OCI-LY1 (cell line): Measurements from ENCODE around the gene MC2R.

Experiments used
- H2AFZ ChIP-seq: fragments of 200-600 bp; sonication (generic), shearing (Covaris generic); 2 replicates; pipeline ENCODE4 v1.6.0; 2014; ENCODE audit warnings: antibody characterized with exemption, mild to moderate bottlenecking, low read length
- H3F3A ChIP-seq: fragments of 200-600 bp; sonication (generic), shearing (Covaris generic); 2 replicates; pipeline ENCODE4 v1.6.0; 2014; ENCODE audit warnings: mild to moderate bottlenecking, antibody characterized with exemption, low read length, moderate library complexity; ENCODE audit not compliant: insufficient read depth
- H3K27ac ChIP-seq: fragments of 200-600 bp; sonication (generic); 2 replicates; pipeline ENCODE4 v1.5.1; 2014; ENCODE audit warnings: low read length, mixed run types, mild to moderate bottlenecking, low read depth; ENCODE audit not compliant: poor library complexity, severe bottlenecking
- H3K27me3 ChIP-seq: fragments of 200-600 bp; sonication (generic); 2 replicates; pipeline ENCODE4 v1.6.0; 2014; ENCODE audit warnings: antibody characterized with exemption, mild to moderate bottlenecking, low read length, moderate library complexity; ENCODE audit not compliant: insufficient read depth
- H3K36me3 ChIP-seq: fragments of 200-600 bp; sonication (generic); 2 replicates; pipeline ENCODE4 v1.6.1; 2014; ENCODE audit warnings: mild to moderate bottlenecking, antibody characterized with exemption, low read length, moderate library complexity, mixed read lengths; ENCODE audit not compliant: insufficient read depth
- H3K4me1 ChIP-seq: fragments of 200-600 bp; sonication (generic); 2 replicates; pipeline ENCODE4 v1.5.1; 2014; ENCODE audit warnings: mild to moderate bottlenecking, low read length, moderate library complexity; ENCODE audit not compliant: insufficient read depth, severe bottlenecking
- H3K4me2 ChIP-seq: fragments of 200-600 bp; sonication (generic), shearing (Covaris generic); 2 replicates; pipeline ENCODE4 v1.6.1; 2014; ENCODE audit warnings: low read length
- H3K4me3 ChIP-seq: fragments of 200-600 bp; sonication (generic); 2 replicates; pipeline ENCODE4 v1.5.1; 2014; ENCODE audit warnings: low read length, low read depth, mild to moderate bottlenecking, mixed read lengths; ENCODE audit not compliant: poor library complexity, severe bottlenecking
- H3K79me2 ChIP-seq: fragments of 200-600 bp; shearing (Covaris generic); 2 replicates; pipeline ENCODE4 v1.6.1; 2016; ENCODE audit warnings: mixed run types, low read length, mixed read lengths; ENCODE audit not compliant: insufficient read depth
- H3K9ac ChIP-seq: fragments of 200-600 bp; sonication (generic), shearing (Covaris generic); 2 replicates; pipeline ENCODE4 v1.6.1; 2014; ENCODE audit warnings: mild to moderate bottlenecking, low read length, mixed read lengths
- H3K9me2 ChIP-seq: fragments of 200-600 bp; sonication (generic), shearing (Covaris generic); 2 replicates; pipeline ENCODE4 v1.6.1; 2014; ENCODE audit warnings: low read depth, mild to moderate bottlenecking, low read length, mixed read lengths
- H3K9me3 ChIP-seq: fragments of 200-600 bp; shearing (Covaris generic); 2 replicates; pipeline ENCODE4 v1.6.1; 2014; ENCODE audit warnings: low read length, mixed read lengths
- H4K20me1 ChIP-seq: fragments of 200-600 bp; sonication (generic), shearing (Covaris generic); 2 replicates; pipeline ENCODE4 v1.6.0; 2016; ENCODE audit warnings: mild to moderate bottlenecking, low read length; ENCODE audit not compliant: insufficient read depth
- EZH2 ChIP-seq: fragments of 200-600 bp; sonication (generic), shearing (Covaris generic); IDR thresholded peaks from 2 replicates; pipeline ENCODE4 v1.8.0; 2017; ENCODE audit warnings: borderline replicate concordance, mixed run types, mild to moderate bottlenecking, antibody characterized with exemption, low read length, moderate library complexity, mixed read lengths
- TF ChIP-seq, protein P1 (sequence below): fragments of 200-600 bp; sonication (generic), shearing (Covaris generic); IDR thresholded peaks from 2 replicates; pipeline ENCODE4 v1.5.1; 2017; ENCODE audit warnings: mild to moderate bottlenecking, antibody characterized with exemption, low read length, moderate library complexity, mixed read lengths

MC2R gene

DNA sequence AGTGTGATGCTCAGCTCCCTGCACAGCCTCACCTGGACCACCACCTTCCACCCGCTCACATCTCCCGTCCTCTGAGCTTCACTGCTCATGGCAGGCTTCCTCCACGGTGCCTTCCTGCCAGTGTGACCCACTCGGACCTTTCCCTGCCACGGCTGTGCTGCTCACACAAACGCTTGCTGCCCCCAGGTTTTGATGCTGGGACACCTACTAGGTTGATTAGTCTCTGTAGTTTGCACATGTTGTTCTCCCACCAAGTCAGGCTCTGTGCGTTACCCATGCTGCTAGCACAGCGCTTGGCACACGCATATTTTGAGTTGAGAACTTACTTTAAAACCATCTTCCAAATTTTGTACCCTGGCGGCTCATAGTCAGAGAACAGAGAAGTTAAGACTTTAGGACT lies 2.1 kb downstream of the MC2R start:
- no peaks in the 10 kb centered on the region for H3K4me1 ChIP-seq
- TF ChIP-seq, protein P1, sequence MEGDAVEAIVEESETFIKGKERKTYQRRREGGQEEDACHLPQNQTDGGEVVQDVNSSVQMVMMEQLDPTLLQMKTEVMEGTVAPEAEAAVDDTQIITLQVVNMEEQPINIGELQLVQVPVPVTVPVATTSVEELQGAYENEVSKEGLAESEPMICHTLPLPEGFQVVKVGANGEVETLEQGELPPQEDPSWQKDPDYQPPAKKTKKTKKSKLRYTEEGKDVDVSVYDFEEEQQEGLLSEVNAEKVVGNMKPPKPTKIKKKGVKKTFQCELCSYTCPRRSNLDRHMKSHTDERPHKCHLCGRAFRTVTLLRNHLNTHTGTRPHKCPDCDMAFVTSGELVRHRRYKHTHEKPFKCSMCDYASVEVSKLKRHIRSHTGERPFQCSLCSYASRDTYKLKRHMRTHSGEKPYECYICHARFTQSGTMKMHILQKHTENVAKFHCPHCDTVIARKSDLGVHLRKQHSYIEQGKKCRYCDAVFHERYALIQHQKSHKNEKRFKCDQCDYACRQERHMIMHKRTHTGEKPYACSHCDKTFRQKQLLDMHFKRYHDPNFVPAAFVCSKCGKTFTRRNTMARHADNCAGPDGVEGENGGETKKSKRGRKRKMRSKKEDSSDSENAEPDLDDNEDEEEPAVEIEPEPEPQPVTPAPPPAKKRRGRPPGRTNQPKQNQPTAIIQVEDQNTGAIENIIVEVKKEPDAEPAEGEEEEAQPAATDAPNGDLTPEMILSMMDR: no peak
- no peak for TF ChIP-seq EZH2

DNA sequence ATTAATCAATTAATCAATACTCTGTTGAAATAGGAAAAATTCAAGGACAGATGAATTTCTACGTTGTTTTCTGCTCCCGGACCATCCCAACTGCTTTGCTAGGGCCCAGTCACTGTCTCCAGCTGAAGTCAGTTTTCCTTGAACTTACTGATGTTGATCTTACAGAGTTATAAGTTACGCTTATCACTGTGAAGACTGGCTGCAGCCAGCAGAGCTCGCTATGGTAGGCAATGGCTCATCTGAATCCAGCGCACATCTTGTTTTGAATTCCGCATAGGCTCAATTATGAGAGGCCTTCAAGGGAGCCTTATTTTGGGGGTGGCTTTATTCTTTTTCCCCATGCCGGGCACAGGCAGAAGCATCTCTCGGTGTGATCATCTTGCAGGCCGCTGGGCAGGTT lies 2.7 kb downstream of the MC2R start:
- Histone ChIP-seq H3K9me3 (no peaks in the 10 kb centered on the region), H3K79me2 (no peaks in the 10 kb centered on the region)

More for the DNA sequence above, 2.1 kb downstream of the MC2R start:
- no peaks in the 10 kb centered on the region for H3K9me2 ChIP-seq
- no peak overlapping the region for H3K4me2 ChIP-seq
- H2AFZ ChIP-seq: no peak overlapping the region
- no peak overlapping the region for H3K9ac ChIP-seq
- H3K4me3 ChIP-seq: no peak overlapping the region
- no peaks in the 10 kb centered on the region for H3K9me3 ChIP-seq
- H3K36me3 ChIP-seq: no peaks in the 10 kb centered on the region
- no peaks in the 10 kb centered on the region for H3K27me3 ChIP-seq
- H3F3A ChIP-seq: no peaks in the 10 kb centered on the region
- no peaks in the 10 kb centered on the region for H4K20me1 ChIP-seq
- H3K27ac ChIP-seq: no peak overlapping the region
- H3K79me2 ChIP-seq: no peaks in the 10 kb centered on the region

DNA sequence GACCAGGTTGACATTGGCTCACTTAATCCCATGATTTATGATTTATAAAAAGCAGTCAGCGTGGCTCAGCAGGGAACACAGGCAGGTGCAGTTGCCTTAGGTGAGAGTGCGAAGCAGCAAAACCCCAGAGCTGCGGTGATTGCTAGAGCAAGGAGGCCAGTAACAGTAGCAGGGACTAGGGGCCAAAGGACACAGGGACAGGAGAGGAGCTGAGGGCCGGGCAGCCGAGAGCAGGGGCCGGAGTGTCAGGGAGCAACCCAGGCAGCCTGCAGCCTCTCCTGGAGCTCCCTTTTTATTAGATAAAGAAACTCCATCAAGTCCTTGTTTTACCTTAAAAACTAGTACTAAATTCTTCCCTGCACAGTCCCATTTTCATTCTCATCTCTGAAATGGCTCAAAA lies 4.3 kb downstream of the MC2R start:
- Histone ChIP-seq H3K9ac (no peak overlapping the region), H3K36me3 (no peaks in the 10 kb centered on the region), H3K27me3 (no peaks in the 10 kb centered on the region)

More for the DNA sequence above, 2.7 kb downstream of the MC2R start:
- Histone ChIP-seq H3K36me3 (no peaks in the 10 kb centered on the region), H3F3A (no peaks in the 10 kb centered on the region), H3K4me3 (no peak overlapping the region), H3K27me3 (no peaks in the 10 kb centered on the region), H4K20me1 (no peaks in the 10 kb centered on the region), H3K9ac (no peak overlapping the region), H3K27ac (no peak overlapping the region), H3K4me2 (no peak overlapping the region), H2AFZ (no peak overlapping the region), H3K4me1 (no peaks in the 10 kb centered on the region), H3K9me2 (no peaks in the 10 kb centered on the region)
- TF ChIP-seq EZH2: no peak
- TF ChIP-seq, protein P1: no peak

More for the DNA sequence above, 4.3 kb downstream of the MC2R start:
- Histone ChIP-seq H2AFZ (no peak overlapping the region), H4K20me1 (no peaks in the 10 kb centered on the region), H3K4me1 (no peaks in the 10 kb centered on the region), H3K9me3 (no peaks in the 10 kb centered on the region), H3F3A (no peaks in the 10 kb centered on the region), H3K79me2 (no peaks in the 10 kb centered on the region), H3K27ac (no peak overlapping the region), H3K9me2 (no peaks in the 10 kb centered on the region), H3K4me2 (no peak overlapping the region), H3K4me3 (no peak overlapping the region)
- TF ChIP-seq EZH2: no peak
- TF ChIP-seq, protein P1: no peak
